OCI-LY3 (cell line): ENCODE measurements around the gene CHST1.

ENCODE experiments used
- CTCF ChIP-seq: fragments of 200-600, 300-600 bp; sonication (generic); IDR thresholded peaks from 2 replicates; pipeline ENCODE4 v1.5.1; 2014; ENCODE audit warnings: antibody characterized with exemption, low read length, low read depth
- EZH2phosphoT487 ChIP-seq: fragments of 200-600 bp; shearing (Covaris generic); IDR thresholded peaks from 2 replicates; pipeline ENCODE4 v1.6.1; 2018; ENCODE audit warnings: antibody characterized with exemption, mixed run types, low read depth

GRCh38 chr11:45614196-45614828 is 51.1 kb downstream of the CHST1 start:
- TF ChIP-seq CTCF (no peak), EZH2phosphoT487 (no peak)
